ENCODE data around the gene PACS2.

Gene PACS2

DNA sequence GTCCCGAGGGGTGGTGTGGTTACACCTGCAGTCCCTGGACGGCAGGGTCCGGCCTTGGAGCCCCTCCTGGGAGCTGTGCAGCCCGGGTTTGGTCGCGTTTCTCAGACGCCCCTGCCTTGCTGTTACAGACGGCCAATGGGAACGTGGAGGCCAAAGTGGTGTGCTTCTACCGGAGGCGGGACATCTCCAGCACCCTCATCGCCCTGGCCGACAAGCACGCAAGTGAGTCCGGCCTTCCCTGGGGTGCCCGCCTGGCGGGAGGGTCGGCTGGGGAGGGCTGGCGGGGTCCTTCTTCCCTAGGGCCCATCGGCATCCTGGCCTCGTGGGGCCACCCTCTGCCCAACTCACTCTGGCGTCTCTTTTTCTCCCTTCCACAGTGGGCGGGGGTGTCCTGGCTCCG lies 130.7 kb downstream of the PACS2 start:
- DNase-seq (ENCODE audit: low read depth): no peak

DNA sequence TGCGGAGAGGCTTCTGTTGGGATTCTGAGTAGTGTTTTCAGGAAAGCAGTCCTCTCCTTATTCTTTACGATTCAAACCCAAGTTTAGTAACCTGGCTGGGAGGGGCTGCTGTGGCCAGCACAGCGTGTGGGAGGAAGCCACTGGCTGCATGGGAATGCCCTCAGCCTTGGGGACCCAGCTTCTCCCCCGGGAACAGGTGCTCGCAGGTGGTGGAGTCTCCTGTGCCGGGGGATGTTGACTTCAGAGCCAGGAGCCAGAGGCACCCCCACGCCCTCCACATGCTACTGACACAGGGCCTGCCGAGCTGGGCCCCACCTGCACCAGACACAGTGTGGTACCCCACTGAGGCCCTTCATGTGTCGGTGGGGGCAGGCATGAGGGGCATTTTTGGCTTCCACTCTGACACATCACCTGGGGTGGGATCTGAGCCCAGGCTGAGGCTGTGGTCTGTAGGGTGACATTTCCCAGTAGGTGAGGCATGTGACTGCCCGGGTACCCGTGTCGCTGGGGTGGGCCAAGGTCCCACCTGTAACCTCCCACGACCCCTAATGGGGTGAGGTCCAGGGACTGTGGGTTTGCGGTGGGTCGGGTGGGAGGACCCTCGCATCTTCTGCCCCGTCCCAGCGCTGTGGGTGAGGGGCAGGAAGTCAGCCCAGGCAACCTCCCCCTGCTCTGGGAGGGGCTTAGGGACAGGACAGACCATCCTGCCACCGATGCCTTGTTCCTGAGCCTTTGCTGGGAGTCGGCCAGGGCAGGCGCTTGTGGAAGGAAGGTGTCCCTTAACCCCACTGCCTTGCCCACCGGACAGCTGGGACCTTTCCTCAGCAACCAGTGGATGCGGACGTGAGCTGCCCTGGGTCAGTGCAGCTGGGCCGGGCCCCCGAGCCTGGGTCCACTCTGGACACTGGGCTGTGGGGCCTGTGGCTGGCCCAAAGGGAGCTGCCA lies 131.6 kb downstream of the PACS2 start:
- DNase-seq (ENCODE audit: low read depth): no peak

DNA sequence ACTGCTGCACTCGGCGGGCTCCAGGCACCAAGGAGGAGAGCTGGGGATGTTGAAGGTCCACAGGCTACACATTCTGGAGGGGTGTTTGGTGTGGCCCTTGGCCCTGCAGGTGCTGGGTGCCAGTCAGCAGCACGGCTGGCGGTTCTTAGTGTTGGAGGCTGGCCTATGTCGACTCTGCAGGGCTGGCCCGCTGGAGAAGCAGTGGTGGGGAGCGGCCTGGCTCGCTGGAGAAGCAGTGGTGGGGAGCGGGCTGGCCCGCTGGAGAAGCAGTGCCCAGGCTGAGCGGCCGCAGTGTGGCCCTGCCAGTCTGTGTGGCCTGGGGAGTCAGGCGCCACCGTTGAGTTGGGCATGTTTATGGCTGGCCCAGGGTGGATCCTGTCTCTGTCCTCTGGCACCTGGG lies 132.4 kb downstream of the PACS2 start:
- no peak for DNase-seq (ENCODE audit: low read depth)

Measured in fibroblast of gingiva (primary cell).